ENCODE measurements around the gene MOK.
"Not testable (repeated sequence)": the region's sequence is repeated elsewhere in the genome, so short reads cannot be mapped to it uniquely, and the experiment has no call there.

MOK gene

DNA sequence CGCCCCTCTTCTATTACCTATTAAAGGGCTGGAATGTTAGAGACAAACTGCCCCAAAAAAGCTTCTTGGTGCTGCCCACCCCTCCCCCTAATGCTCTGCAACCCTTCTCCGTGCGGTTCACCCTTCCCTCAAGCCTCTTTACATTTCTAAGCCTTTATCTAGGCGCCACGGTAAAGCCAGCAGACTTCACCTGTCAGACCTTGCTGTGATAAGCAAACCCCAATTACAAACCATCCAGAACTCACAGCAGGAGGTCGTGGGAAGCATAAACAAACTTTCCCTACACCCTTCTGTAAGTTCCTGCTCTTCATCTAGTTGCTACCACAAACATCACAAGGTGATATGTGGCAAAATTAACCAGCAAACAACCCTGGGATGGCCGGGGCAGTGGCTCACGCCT lies 56.8 kb downstream of the MOK start:
- no peak for DNase-seq (ENCODE audit: low read depth in 2 of 2)

DNA sequence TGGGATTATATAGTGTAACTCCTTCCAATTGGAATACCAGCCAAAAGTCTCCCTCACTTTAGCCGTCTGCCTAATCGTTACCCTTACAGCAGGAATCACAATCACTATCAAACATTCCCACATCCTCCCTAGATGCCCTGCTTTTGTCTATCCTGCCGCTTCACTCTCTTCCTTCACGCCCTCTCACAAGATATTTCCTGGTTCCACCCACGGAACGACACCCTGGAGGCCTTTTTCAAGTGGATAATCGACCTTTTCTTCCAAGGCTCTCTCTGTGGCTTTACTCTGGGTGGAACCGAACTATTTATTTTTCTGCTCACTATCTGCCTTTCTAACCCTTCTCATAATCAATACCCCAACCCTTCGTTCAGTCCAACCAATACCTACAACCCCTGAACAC lies 58.9 kb downstream of the MOK start:
- no peak for DNase-seq (ENCODE audit: low read depth in 2 of 2)

- DNase-seq (ENCODE audit: low read depth in 2 of 2): not testable (repeated sequence)
Observed at GRCh38 chr14:102243795-102244194, 61.2 kb downstream of the MOK start.

- no peak for DNase-seq (ENCODE audit: low read depth in 2 of 2)
Observed at GRCh38 chr14:102241147-102241546, 63.8 kb downstream of the MOK start.

DNA sequence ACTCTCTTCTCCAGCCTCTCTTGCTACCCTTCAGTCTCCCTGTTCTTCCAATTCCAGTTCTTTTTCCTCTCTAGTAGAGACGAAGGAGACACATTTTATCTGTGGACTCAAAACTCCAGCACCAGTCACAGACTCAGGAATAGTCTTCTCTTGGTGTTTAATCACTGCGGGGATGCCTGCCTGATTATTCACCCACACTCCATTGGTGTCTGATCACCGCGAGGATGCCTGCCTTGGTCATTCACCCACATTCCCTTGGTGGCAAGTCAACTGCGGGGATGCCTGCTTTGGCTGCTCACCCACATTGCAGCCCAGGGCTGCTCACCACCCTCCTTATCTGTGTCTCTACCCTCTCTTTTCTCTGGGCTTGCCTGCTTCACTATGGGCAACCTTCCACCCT lies 64.5 kb downstream of the MOK start:
- not testable (repeated sequence) for DNase-seq (ENCODE audit: low read depth in 2 of 2)

DNA sequence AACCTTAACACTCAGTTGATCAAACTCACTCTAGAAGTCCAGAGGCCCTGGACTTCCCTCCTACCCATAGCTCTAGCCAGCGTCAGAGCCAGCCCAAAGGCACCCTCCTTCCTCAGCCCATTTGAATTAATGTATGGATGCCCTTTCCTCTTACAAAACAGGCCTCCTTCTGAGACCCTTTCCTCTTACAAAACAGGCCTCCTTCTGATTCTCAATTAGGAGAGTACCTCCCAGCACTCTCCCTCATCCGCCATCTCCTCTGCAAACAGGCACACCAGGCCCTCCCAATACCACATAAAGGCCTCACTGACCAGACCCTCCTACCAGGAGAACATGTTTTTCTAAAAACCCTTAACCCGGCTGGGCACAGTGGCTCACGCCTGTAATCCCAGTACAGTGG lies 65.7 kb downstream of the MOK start:
- no peak for DNase-seq (ENCODE audit: low read depth in 2 of 2)

- no peak for DNase-seq (ENCODE audit: low read depth in 2 of 2)
Observed at GRCh38 chr14:102238766-102239165, 66.2 kb downstream of the MOK start.

GRCh38 chr14:102238131-102238530 lies 66.8 kb downstream of the MOK start:
- DNase-seq (ENCODE audit: low read depth in 2 of 2): no peak

GRCh38 chr14:102236026-102236425 lies 68.9 kb downstream of the MOK start:
- DNase-seq (ENCODE audit: low read depth in 2 of 2): no peak

GRCh38 chr14:102235275-102235897 lies 69.6 kb downstream of the MOK start:
- DNase-seq (ENCODE audit: low read depth in 2 of 2): peak; percentile 51 to 59

GRCh38 chr14:102234331-102235264 lies 70.4 kb downstream of the MOK start:
- no peak for DNase-seq (ENCODE audit: low read depth in 2 of 2)

GRCh38 chr14:102233081-102233480 lies 71.9 kb downstream of the MOK start:
- no peak for DNase-seq (ENCODE audit: low read depth in 2 of 2)

GRCh38 chr14:102232348-102232625 lies 72.7 kb downstream of the MOK start:
- no peak for DNase-seq (ENCODE audit: low read depth in 2 of 2)

GRCh38 chr14:102231476-102232347 lies 73.3 kb downstream of the MOK start:
- DNase-seq (ENCODE audit: low read depth in 2 of 2): no peak

DNA sequence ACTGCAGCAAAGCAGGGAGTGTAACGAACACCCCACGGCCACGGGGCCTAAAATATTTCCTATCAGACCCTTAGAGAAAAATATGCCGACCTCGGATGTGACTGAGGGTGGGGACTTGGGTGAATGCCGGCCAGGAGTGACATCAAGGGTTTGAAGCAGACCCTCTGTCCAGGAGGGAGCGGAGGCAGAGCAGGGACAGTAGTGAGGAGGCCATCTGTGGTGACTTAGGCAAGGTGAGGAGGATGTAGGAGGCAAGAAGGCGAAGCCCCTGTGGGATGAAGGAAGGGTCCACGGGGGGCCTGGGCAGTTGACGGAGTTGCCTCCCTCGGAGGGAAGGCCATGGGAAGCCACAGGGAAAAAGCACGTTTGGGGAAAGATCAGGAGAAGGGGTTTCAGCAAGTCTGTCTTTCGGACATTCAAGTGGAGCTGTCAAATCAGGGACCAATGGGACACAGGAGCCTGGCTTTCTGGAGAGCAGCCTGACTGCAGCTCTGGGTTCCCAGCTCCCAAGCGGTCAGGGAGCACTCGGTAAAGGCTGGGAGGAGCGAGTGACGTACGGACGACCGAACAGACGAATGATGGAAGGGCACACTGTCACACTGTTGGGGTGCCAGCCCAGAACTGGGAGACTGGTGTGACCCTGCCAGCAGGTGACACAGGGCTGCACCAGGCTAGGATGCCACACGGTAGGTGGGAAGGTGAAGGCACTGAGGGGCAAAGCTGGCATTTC lies 74.3 kb downstream of the MOK start:
- no peak for DNase-seq (ENCODE audit: low read depth in 2 of 2)

- DNase-seq (ENCODE audit: low read depth in 2 of 2): no peak
Observed at GRCh38 chr14:102229739-102230092, 75.2 kb downstream of the MOK start.

DNA sequence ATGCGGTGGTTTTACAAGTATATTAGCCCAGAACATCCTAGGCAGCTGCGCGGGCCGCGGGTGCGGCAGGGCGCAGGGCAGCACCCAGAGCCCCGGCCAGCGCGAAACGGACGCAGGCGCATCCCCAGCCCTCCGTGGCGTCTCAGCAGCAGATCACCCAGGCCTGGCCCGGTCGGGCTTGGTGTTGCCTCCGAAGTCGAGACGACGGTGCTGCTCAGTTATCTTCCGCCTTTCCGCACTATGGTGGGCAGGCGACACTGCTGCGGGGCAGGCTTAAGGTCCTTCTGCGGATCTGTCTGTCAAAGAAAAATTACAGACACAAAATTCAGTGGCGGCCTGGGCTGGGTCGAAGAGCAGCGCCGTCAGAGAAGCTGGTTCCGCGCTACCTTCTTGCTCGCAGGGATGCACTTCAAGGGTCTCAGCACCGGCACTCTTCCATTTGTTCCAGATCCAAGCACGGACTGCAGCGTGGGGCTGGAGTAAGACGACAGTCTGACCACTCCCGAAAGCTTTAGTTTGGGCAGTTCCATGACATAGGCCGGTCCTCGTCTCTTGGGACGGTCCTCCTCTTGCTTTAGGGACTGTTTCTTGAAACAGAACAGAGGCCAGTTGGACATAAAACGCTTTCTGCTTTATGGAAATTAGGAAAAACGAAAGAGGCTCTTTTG lies 75.8 kb downstream of the MOK start:
- no peak for DNase-seq (ENCODE audit: low read depth in 2 of 2)

DNA sequence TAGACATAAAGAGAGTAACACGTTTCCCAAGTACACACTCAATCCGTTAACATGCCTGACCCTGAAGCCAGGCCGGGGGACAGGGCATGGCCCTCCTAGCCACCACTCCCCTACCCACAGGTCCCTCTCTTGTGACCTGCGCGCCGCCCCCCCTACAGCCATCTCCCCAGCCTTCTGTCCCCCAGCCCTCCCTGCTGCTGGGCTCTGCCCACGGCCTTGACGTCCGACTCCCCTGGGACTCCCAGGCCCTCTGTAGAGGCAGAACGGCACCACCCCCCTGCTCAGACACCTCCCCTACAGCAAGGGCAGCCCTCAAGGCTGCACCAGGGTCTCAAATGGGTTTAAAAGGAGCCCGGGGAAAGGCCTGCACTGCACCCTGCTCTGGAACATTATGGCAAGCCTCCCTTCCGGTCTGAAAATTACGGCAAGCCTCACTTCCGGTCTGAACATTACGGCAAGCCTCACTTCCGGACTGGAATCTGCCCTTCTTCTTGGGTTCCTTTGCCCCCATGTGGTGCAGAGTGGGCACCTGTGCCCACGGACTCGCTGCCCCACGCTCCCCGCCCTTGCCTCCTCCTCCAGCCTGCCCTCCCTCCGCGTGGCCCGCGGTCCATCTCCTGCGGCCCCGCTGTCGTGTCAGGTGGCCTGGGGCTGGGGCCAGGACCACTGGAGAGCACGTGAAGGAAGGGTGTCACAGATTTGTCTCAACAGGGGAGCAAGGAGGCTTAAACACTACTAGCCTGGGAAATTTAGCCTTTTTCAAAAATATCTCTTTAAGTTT lies 77.6 kb downstream of the MOK start:
- no peak for DNase-seq (ENCODE audit: low read depth in 2 of 2)

- no peak for DNase-seq (ENCODE audit: low read depth in 2 of 2)
Observed at GRCh38 chr14:102226356-102227125, 78.4 kb downstream of the MOK start.

DNA sequence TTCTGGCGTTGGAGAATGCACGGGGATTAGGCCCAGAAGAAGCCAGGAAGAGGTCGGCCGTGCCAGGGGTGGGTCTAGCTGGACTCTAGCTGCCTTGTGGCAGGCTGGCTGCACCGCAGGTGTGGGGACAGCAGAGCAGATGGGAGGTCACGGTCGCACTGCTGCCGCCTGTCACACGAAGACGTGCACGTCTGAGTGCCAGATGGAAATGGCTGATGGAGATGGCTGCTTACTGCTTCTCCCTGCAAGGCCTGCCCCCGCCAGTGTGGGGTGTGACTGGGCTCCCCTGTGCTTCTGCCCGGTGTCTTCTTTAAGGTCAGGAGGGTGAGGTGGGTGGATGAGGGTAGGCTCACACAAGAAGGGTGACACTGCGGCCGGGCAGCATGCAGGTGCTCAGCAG lies 79.0 kb downstream of the MOK start:
- no peak for DNase-seq (ENCODE audit: low read depth in 2 of 2)
